Liver (tissue), 9 donors: ENCODE data around the gene PNMA1. TPM values are rescaled to one million over a fixed set of nuclear protein-coding genes. Genes with fewer than 3 reads are reported as not detected.

ENCODE experiments used
- DNase-seq: peaks from one replicate; pipeline ENCODE4 v3.0.0-alpha.2; 2017; ENCODE audit warnings: low spot score
- H3K27ac ChIP-seq, 2 donors: one replicate each; pipeline ENCODE4 v1.7.0; 2013; ENCODE audit warnings: inconsistent platforms in 2 of 2, low read length in 2 of 2, control low read depth in 1 of 2, low read depth in 1 of 2, mild to moderate bottlenecking in 1 of 2
- H3K27me3 ChIP-seq, 4 donors: one replicate each; pipeline versions ENCODE4 v1.6.1 to v1.7.0; 2013; ENCODE audit warnings: low read length in 3 of 4, inconsistent platforms in 1 of 4, mild to moderate bottlenecking in 1 of 4, moderate library complexity in 1 of 4; ENCODE audit not compliant: control insufficient read depth in 4 of 4, insufficient read depth in 4 of 4
- H3K36me3 ChIP-seq, 4 donors: one replicate each; pipeline versions ENCODE4 v1.6.1 to v1.7.0; 2013; ENCODE audit warnings: low read length in 3 of 4, mild to moderate bottlenecking in 3 of 4, low read depth in 1 of 4, moderate library complexity in 1 of 4; ENCODE audit not compliant: control insufficient read depth in 4 of 4, insufficient read depth in 3 of 4
- H3K4me1 ChIP-seq, 4 donors: one replicate each; pipeline versions ENCODE4 v1.6.1 to v1.7.0; 2013; ENCODE audit warnings: low read length in 3 of 4, mild to moderate bottlenecking in 3 of 4, moderate library complexity in 1 of 4; ENCODE audit not compliant: control insufficient read depth in 4 of 4, insufficient read depth in 4 of 4
- H3K4me3 ChIP-seq, 3 donors: one replicate each; pipeline versions ENCODE4 v1.6.1 to v1.7.0; 2013; ENCODE audit warnings: low read length in 3 of 3, control low read depth in 1 of 3, low read depth in 1 of 3, mild to moderate bottlenecking in 1 of 3
- H3K9ac ChIP-seq, 2 donors: one replicate each; pipeline ENCODE4 v1.7.0; 2013; ENCODE audit warnings: low read length in 2 of 2, mild to moderate bottlenecking in 2 of 2, moderate library complexity in 2 of 2, control low read depth in 1 of 2, low read depth in 1 of 2
- H3K9me3 ChIP-seq, 4 donors: one replicate each; pipeline versions ENCODE4 v1.6.1 to v1.7.0; 2013; ENCODE audit warnings: low read length in 3 of 4; ENCODE audit not compliant: control insufficient read depth in 4 of 4
- ATF3 ChIP-seq: IDR thresholded peaks from 2 replicates; pipeline ENCODE4 v1.6.1; 2016; ENCODE audit warnings: antibody characterized with exemption
- CTCF ChIP-seq: fragments of 150-350 bp; IDR thresholded peaks from 2 replicates; pipeline ENCODE4 v1.5.1; 2017; ENCODE audit warnings: improper control_type of control experiment, low read depth, low read length; ENCODE audit not compliant: missing input control
- EGR1 ChIP-seq, 2 donors: IDR thresholded peaks; 2 replicates each; pipeline ENCODE4 v1.6.1; 2016 to 2018; ENCODE audit warnings: antibody characterized with exemption in 2 of 2, low read depth in 2 of 2
- FOXA1 ChIP-seq: IDR thresholded peaks from 2 replicates; pipeline ENCODE4 v1.6.1; 2016; ENCODE audit warnings: antibody characterized with exemption
- FOXA2 ChIP-seq: IDR thresholded peaks from 2 replicates; pipeline ENCODE4 v1.6.1; 2016; ENCODE audit warnings: antibody characterized with exemption
- GABPA ChIP-seq, 2 donors: IDR thresholded peaks in 1 of 2; conservative IDR thresholded peaks in 1 of 2; 2 replicates each; pipeline ENCODE4 v1.6.1; 2016; ENCODE audit warnings: antibody characterized with exemption in 2 of 2, mild to moderate bottlenecking in 1 of 2, moderate library complexity in 1 of 2
- HNF4A ChIP-seq, 2 donors: conservative IDR thresholded peaks; 2 replicates each; pipeline ENCODE4 v1.6.1; 2016; ENCODE audit warnings: antibody characterized with exemption in 2 of 2, mild to moderate bottlenecking in 2 of 2
- HNF4G ChIP-seq: IDR thresholded peaks from 2 replicates; pipeline ENCODE4 v1.6.1; 2016; ENCODE audit warnings: antibody characterized with exemption
- JUND ChIP-seq, 2 donors: IDR thresholded peaks; 2 replicates each; pipeline ENCODE4 v1.6.1; 2016; ENCODE audit warnings: antibody characterized with exemption in 2 of 2
- MAX ChIP-seq: IDR thresholded peaks from 2 replicates; pipeline ENCODE4 v1.6.1; 2016; ENCODE audit warnings: antibody characterized with exemption
- NR2F2 ChIP-seq: IDR thresholded peaks from 2 replicates; pipeline ENCODE4 v1.6.1; 2016; ENCODE audit warnings: antibody characterized with exemption
- RAD21 ChIP-seq, 2 donors: IDR thresholded peaks; 2 replicates each; pipeline ENCODE4 v1.6.1; 2016; ENCODE audit warnings: antibody characterized with exemption in 2 of 2, mild to moderate bottlenecking in 2 of 2
- REST ChIP-seq: IDR thresholded peaks from 2 replicates; pipeline ENCODE4 v1.6.1; 2016; ENCODE audit warnings: antibody characterized with exemption, mild to moderate bottlenecking
- RXRA ChIP-seq, 2 donors: IDR thresholded peaks; 2 replicates each; pipeline ENCODE4 v1.6.1; 2017 to 2018; ENCODE audit warnings: antibody characterized with exemption in 2 of 2, mild to moderate bottlenecking in 1 of 2
- SP1 ChIP-seq: IDR thresholded peaks from 2 replicates; pipeline ENCODE4 v1.6.1; 2018; ENCODE audit warnings: antibody characterized with exemption, mild to moderate bottlenecking
- TAF1 ChIP-seq: conservative IDR thresholded peaks from 2 replicates; pipeline ENCODE4 v1.6.1; 2016; ENCODE audit warnings: antibody characterized with exemption, mild to moderate bottlenecking
- YY1 ChIP-seq: IDR thresholded peaks from 2 replicates; pipeline ENCODE4 v1.6.1; 2016; ENCODE audit warnings: antibody characterized with exemption, mild to moderate bottlenecking
- ZBTB33 ChIP-seq: IDR thresholded peaks from 2 replicates; pipeline ENCODE4 v1.6.1; 2016; ENCODE audit warnings: antibody characterized with exemption
- WGBS: extraction: QIAGEN DNeasy Blood & Tissue Kit; methylation state at CpG from one replicate; pipeline ENCODE4 v1.1.7; 2013; 5-methylcytosine and 5-hydroxymethylcytosine counted together
- polyA plus RNA-seq, 2 donors: library from polyadenylated mRNA; stranded (reverse) in 1 of 2; unstranded in 1 of 2; fragments of 200-250 nt in 1 of 2; fragments of >200 nt in 1 of 2; fragmentation: Nextera tagmentation in 1 of 2; extraction: Ambion mirVana in 1 of 2; gene quantifications; one replicate each; pipeline versions ENCODE4 v1.2.1 to v1.2.3, GENCODE V29; 2013 to 2015
- total RNA-seq, 2 donors: library from RNA; depleted of rRNA; stranded (reverse); fragments of >200 nt; gene quantifications; one replicate each; pipeline ENCODE4 v1.2.3, GENCODE V29; 2014
- donor health status: healthy.
- donor health status: healthy.
- donor health status: healthy.
- donor health status: healthy.
- donor health status: healthy.

PNMA1 gene
- total and polyA plus RNA-seq, 4 donors, result 2.3 to 10.4 (median 3.4) TPM

- no peak for TF ChIP-seq HNF4A (conservative IDR thresholded peaks at IDR 0.05)
Observed at GRCh38 chr14:73742520-73743238, 28.5 kb upstream of the PNMA1 start (continued).

GRCh38 chr14:73741876-73742519 is 27.8 kb upstream of the PNMA1 start:
- DNase-seq, result no peak
- H3K4me3 ChIP-seq, result no peak overlapping the region
- no peak overlapping the region for H3K9ac ChIP-seq
- no peaks in the 10 kb centered on the region for H3K9me3 ChIP-seq
- TF ChIP-seq FOXA2 (no peak), GABPA (IDR thresholded peaks at IDR 0.05 in 1 of 2, conservative IDR thresholded peaks at IDR 0.05 in 1 of 2) (no peak), ATF3 (no peak), SP1 (no peak), REST (no peak), JUND (IDR thresholded peaks at IDR 0.05) (no peak), YY1 (no peak), CTCF (no peak), TAF1 (no peak), FOXA1 (no peak), EGR1 (IDR thresholded peaks at IDR 0.05; ENCODE audit: low read depth in 2 of 2) (no peak), MAX (no peak), RXRA (IDR thresholded peaks at IDR 0.05) (no peak), ZBTB33 (no peak), NR2F2 (no peak), HNF4G (no peak), HNF4A (conservative IDR thresholded peaks at IDR 0.05) (no peak), RAD21 (IDR thresholded peaks at IDR 0.05) (no peak)
- H3K36me3 ChIP-seq, result peaks cover 2 to 24% (median 5%) of the 10 kb centered on the region in 4 donors
- no peaks in the 10 kb centered on the region for H3K27me3 ChIP-seq
- peaks cover 25 to 80% (median 73%) of the 10 kb centered on the region in 4 donors for H3K4me1 ChIP-seq
- 60% methylated on average over 17 of the region's 17 CpGs for WGBS
- H3K27ac ChIP-seq, result peak overlapping the region; percentile 45 to 58
